Measurements from ENCODE around the gene TMEM131L. TPM values are rescaled to one million over a fixed set of nuclear protein-coding genes. Genes with fewer than 3 reads are reported as not detected.

The TMEM131L gene
- total RNA-seq, 1 donor from 2014 or later = 18.6 TPM

DNA sequence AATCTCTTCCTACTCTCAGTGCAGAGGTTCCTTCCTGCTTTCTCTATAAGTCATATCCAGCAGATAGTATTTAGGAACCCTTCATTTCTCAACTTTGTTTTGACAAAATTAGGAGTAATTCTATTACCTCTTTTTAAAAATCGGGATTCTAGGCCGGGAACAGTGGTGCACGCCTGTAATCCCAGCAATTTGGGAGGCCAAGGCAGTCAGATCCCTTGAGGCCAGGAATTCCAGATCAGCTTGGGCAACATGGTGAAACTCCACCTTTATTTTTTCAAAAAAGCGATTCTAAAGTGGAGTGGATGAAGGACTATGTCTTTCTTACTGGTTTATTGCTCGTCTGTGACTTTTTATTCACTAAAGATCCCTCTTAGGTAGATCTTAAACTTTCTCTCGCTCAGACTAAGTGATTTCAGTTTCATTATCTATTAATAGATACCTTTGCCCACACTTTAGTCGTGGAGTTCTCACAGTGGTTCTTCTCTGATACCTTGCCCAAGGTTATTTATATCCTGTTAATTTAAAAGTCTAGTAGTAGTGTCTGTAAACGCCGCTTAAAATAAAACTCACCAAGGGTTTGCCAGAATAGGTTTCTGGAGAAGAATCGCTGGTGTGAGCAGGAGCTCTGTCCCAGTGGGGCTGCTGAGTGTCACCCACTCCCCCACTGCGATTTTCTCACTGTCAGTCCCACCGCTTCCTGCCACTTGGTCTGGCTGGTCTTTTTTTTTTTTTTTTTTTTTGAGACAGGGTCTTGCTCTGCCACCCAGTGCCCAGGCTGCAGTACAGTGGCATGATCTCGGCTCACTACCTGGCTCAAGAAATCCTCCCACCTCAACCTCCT lies 27.0 kb upstream of the TMEM131L start:
- peaks cover 5% of the 10 kb centered on the region for H3K27me3 Mint-ChIP-seq (ENCODE audit: low read depth, unreplicated experiment)
- FAIRE-seq = no peak
- no peaks in the 10 kb centered on the region for H3K27me3 ChIP-seq (ENCODE audit: insufficient read depth, low read length)

DNA sequence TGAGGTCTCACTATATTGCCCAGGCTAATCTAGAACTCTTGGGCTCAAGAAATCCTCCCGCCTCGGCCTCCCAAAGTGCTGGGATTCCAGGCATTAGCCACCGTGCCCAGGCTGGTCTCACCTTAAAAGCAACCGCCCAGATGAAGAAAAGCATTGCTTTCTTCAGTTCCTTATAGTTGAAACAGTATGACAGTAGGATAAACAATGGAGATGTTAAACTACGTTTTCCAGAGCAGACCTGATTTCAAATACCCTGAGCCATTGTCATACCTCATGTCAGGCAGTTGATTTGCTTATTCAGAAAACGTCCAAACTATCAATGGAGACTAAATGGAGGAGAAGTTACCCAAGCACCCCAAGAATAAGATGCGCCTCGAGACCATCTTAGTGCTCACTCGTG lies 26.3 kb upstream of the TMEM131L start:
- no peak overlapping the region for H3K27ac ChIP-seq (ENCODE audit: low read depth, low read length)
- no peak overlapping the region for H3K9ac ChIP-seq (ENCODE audit: low read length)
- no peaks in the 10 kb centered on the region for H4K20me1 ChIP-seq (ENCODE audit: insufficient read depth, low read length)
- DNase-seq (ENCODE audit: low read depth) (no peak), FAIRE-seq (no peak)
- Mint-ChIP-seq H3K9me3 (ENCODE audit: unreplicated experiment) (peaks cover 3% of the 10 kb centered on the region), H3K27me3 (ENCODE audit: low read depth, unreplicated experiment) (peaks cover 5% of the 10 kb centered on the region), H3K27ac (ENCODE audit: unreplicated experiment) (no peak overlapping the region), H3K4me3 (ENCODE audit: unreplicated experiment) (no peak overlapping the region), H3K4me1 (ENCODE audit: low read depth, unreplicated experiment) (no peaks in the 10 kb centered on the region), H3K36me3 (ENCODE audit: low read depth, unreplicated experiment) (no peaks in the 10 kb centered on the region)
- no peak overlapping the region for H3K4me3 ChIP-seq (ENCODE audit: insufficient read depth, low read depth, low read length)
- H3K27me3 ChIP-seq (ENCODE audit: insufficient read depth, low read length) = no peaks in the 10 kb centered on the region
- TF ChIP-seq, protein P1, sequence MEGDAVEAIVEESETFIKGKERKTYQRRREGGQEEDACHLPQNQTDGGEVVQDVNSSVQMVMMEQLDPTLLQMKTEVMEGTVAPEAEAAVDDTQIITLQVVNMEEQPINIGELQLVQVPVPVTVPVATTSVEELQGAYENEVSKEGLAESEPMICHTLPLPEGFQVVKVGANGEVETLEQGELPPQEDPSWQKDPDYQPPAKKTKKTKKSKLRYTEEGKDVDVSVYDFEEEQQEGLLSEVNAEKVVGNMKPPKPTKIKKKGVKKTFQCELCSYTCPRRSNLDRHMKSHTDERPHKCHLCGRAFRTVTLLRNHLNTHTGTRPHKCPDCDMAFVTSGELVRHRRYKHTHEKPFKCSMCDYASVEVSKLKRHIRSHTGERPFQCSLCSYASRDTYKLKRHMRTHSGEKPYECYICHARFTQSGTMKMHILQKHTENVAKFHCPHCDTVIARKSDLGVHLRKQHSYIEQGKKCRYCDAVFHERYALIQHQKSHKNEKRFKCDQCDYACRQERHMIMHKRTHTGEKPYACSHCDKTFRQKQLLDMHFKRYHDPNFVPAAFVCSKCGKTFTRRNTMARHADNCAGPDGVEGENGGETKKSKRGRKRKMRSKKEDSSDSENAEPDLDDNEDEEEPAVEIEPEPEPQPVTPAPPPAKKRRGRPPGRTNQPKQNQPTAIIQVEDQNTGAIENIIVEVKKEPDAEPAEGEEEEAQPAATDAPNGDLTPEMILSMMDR (IDR thresholded peaks at IDR 0.05; ENCODE audit: insufficient read depth, low read depth, low read length) = no peak
- TF ChIP-seq EZH2 (IDR thresholded peaks at IDR 0.05; ENCODE audit: insufficient read depth, low read length) = no peak
- H3K9me3 ChIP-seq (ENCODE audit: insufficient read depth, low read depth, low read length) = no peaks in the 10 kb centered on the region
- no peaks in the 10 kb centered on the region for H3K36me3 ChIP-seq (ENCODE audit: insufficient read depth, low read length)
- H2AFZ ChIP-seq (ENCODE audit: low read depth, low read length) = no peak overlapping the region
- no peak overlapping the region for H3K4me2 ChIP-seq (ENCODE audit: low read length)
- H3K79me2 ChIP-seq (ENCODE audit: insufficient read depth, low read length) = no peaks in the 10 kb centered on the region
- H3K4me1 ChIP-seq (ENCODE audit: insufficient read depth, low read length) = no peaks in the 10 kb centered on the region

More for the DNA sequence above, 27.0 kb upstream of the TMEM131L start:
- Histone ChIP-seq H3K9ac (ENCODE audit: low read length) (no peak overlapping the region), H3K79me2 (ENCODE audit: insufficient read depth, low read length) (no peaks in the 10 kb centered on the region), H3K27ac (ENCODE audit: low read depth, low read length) (no peak overlapping the region), H3K4me3 (ENCODE audit: insufficient read depth, low read depth, low read length) (no peak overlapping the region), H3K4me1 (ENCODE audit: insufficient read depth, low read length) (no peaks in the 10 kb centered on the region), H2AFZ (ENCODE audit: low read depth, low read length) (no peak overlapping the region), H3K9me3 (ENCODE audit: insufficient read depth, low read depth, low read length) (no peaks in the 10 kb centered on the region), H4K20me1 (ENCODE audit: insufficient read depth, low read length) (no peaks in the 10 kb centered on the region), H3K4me2 (ENCODE audit: low read length) (no peak overlapping the region), H3K36me3 (ENCODE audit: insufficient read depth, low read length) (no peaks in the 10 kb centered on the region)
- no peak for TF ChIP-seq EZH2 (IDR thresholded peaks at IDR 0.05; ENCODE audit: insufficient read depth, low read length)
- TF ChIP-seq, protein P1 (IDR thresholded peaks at IDR 0.05; ENCODE audit: insufficient read depth, low read depth, low read length) = no peak
- Mint-ChIP-seq H3K4me1 (ENCODE audit: low read depth, unreplicated experiment) (no peaks in the 10 kb centered on the region), H3K9me3 (ENCODE audit: unreplicated experiment) (no peaks in the 10 kb centered on the region), H3K27ac (ENCODE audit: unreplicated experiment) (no peak overlapping the region), H3K36me3 (ENCODE audit: low read depth, unreplicated experiment) (no peaks in the 10 kb centered on the region), H3K4me3 (ENCODE audit: unreplicated experiment) (no peak overlapping the region)
- DNase-seq (ENCODE audit: low read depth) = no peak

DNA sequence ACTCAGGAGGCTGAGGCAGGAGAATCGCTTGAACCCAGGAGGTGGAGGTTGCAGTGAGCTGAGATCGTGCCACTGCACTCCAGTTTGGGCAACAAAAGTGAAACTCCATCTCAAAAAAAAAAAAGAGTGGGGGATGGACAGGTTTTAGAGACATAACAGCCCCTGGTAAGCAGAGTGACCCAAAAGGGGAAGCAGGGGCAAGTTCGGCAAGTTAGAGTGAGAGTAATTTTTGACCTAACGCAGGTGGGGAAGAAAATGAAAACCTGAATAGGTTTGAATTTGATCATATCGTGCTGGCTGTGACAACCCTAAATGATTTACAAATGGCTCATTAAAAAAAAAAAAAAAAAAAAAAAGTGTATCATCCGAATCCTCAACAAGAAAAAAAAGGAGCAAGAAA lies 25.7 kb upstream of the TMEM131L start:
- peaks cover 5% of the 10 kb centered on the region for H3K27me3 Mint-ChIP-seq (ENCODE audit: low read depth, unreplicated experiment)
- no peaks in the 10 kb centered on the region for H3K36me3 ChIP-seq (ENCODE audit: insufficient read depth, low read length)
- H3K9me3 ChIP-seq (ENCODE audit: insufficient read depth, low read depth, low read length) = no peaks in the 10 kb centered on the region
- no peak overlapping the region for H3K4me3 ChIP-seq (ENCODE audit: insufficient read depth, low read depth, low read length)
- H3K79me2 ChIP-seq (ENCODE audit: insufficient read depth, low read length) = no peaks in the 10 kb centered on the region
- FAIRE-seq (no peak), DNase-seq (ENCODE audit: low read depth) (no peak)
- H2AFZ ChIP-seq (ENCODE audit: low read depth, low read length) = no peak overlapping the region
- no peaks in the 10 kb centered on the region for H3K4me1 Mint-ChIP-seq (ENCODE audit: low read depth, unreplicated experiment)
- no peak overlapping the region for H3K4me2 ChIP-seq (ENCODE audit: low read length)
- no peak overlapping the region for H3K4me3 Mint-ChIP-seq (ENCODE audit: unreplicated experiment)
- no peaks in the 10 kb centered on the region for H3K4me1 ChIP-seq (ENCODE audit: insufficient read depth, low read length)
- H3K27me3 ChIP-seq (ENCODE audit: insufficient read depth, low read length) = no peaks in the 10 kb centered on the region
- H3K27ac ChIP-seq (ENCODE audit: low read depth, low read length) = no peak overlapping the region
- H3K9me3 Mint-ChIP-seq (ENCODE audit: unreplicated experiment) = peaks cover 3% of the 10 kb centered on the region
- no peaks in the 10 kb centered on the region for H3K36me3 Mint-ChIP-seq (ENCODE audit: low read depth, unreplicated experiment)
- no peaks in the 10 kb centered on the region for H4K20me1 ChIP-seq (ENCODE audit: insufficient read depth, low read length)
- H3K9ac ChIP-seq (ENCODE audit: low read length) = no peak overlapping the region
- no peak for TF ChIP-seq EZH2 (IDR thresholded peaks at IDR 0.05; ENCODE audit: insufficient read depth, low read length)
- TF ChIP-seq, protein P1 (IDR thresholded peaks at IDR 0.05; ENCODE audit: insufficient read depth, low read depth, low read length) = no peak
- H3K27ac Mint-ChIP-seq (ENCODE audit: unreplicated experiment) = no peak overlapping the region

Measured in astrocyte (in vitro differentiated cells and primary cell).